ENCODE measurements around the gene ZNF236.

ZNF236 gene

GRCh38 chr18:76992226-76993084, 170.1 kb downstream of the ZNF236 start:
- DNase-seq: no peak

GRCh38 chr18:76993085-76993382, 170.7 kb downstream of the ZNF236 start:
- no peak for DNase-seq

GRCh38 chr18:76993573-76993972, 171.2 kb downstream of the ZNF236 start:
- no peak for DNase-seq

GRCh38 chr18:76994086-76994654, 171.8 kb downstream of the ZNF236 start:
- no peak for DNase-seq

GRCh38 chr18:76995896-76996295, 173.5 kb downstream of the ZNF236 start:
- DNase-seq: no peak

GRCh38 chr18:76996429-76996828, 174.1 kb downstream of the ZNF236 start:
- no peak for DNase-seq

GRCh38 chr18:76997951-76998808, 175.8 kb downstream of the ZNF236 start:
- DNase-seq: no peak

- DNase-seq: no peak
Measured at GRCh38 chr18:76999077-76999476, 176.7 kb downstream of the ZNF236 start.

- DNase-seq: peak; percentile 73
Measured at GRCh38 chr18:77000527-77000926, 178.2 kb downstream of the ZNF236 start.

GRCh38 chr18:77001041-77001440, 178.7 kb downstream of the ZNF236 start:
- DNase-seq: no peak

GRCh38 chr18:77001979-77002378, 179.6 kb downstream of the ZNF236 start:
- no peak for DNase-seq

GRCh38 chr18:77002496-77002895, 180.1 kb downstream of the ZNF236 start:
- DNase-seq: no peak

- no peak for DNase-seq
Measured at GRCh38 chr18:77003316-77003715, 181.0 kb downstream of the ZNF236 start.

GRCh38 chr18:77004555-77005380, 182.4 kb downstream of the ZNF236 start:
- peak; percentile 61 for DNase-seq

- DNase-seq: no peak
Measured at GRCh38 chr18:77005651-77006195, 183.4 kb downstream of the ZNF236 start.

- DNase-seq: peak; percentile 42
Measured at GRCh38 chr18:77006305-77007175, 184.2 kb downstream of the ZNF236 start.

GRCh38 chr18:77007251-77007650, 184.9 kb downstream of the ZNF236 start:
- DNase-seq: no peak

GRCh38 chr18:77008006-77008405, 185.6 kb downstream of the ZNF236 start:
- no peak for DNase-seq

- DNase-seq: no peak
Measured at GRCh38 chr18:77008576-77009315, 186.4 kb downstream of the ZNF236 start.

GRCh38 chr18:77009675-77010074, 187.3 kb downstream of the ZNF236 start:
- no peak for DNase-seq

- no peak for DNase-seq
Measured at GRCh38 chr18:77012120-77012519, 189.8 kb downstream of the ZNF236 start.
